ENCODE measurements around the gene DHCR24.

DNA sequence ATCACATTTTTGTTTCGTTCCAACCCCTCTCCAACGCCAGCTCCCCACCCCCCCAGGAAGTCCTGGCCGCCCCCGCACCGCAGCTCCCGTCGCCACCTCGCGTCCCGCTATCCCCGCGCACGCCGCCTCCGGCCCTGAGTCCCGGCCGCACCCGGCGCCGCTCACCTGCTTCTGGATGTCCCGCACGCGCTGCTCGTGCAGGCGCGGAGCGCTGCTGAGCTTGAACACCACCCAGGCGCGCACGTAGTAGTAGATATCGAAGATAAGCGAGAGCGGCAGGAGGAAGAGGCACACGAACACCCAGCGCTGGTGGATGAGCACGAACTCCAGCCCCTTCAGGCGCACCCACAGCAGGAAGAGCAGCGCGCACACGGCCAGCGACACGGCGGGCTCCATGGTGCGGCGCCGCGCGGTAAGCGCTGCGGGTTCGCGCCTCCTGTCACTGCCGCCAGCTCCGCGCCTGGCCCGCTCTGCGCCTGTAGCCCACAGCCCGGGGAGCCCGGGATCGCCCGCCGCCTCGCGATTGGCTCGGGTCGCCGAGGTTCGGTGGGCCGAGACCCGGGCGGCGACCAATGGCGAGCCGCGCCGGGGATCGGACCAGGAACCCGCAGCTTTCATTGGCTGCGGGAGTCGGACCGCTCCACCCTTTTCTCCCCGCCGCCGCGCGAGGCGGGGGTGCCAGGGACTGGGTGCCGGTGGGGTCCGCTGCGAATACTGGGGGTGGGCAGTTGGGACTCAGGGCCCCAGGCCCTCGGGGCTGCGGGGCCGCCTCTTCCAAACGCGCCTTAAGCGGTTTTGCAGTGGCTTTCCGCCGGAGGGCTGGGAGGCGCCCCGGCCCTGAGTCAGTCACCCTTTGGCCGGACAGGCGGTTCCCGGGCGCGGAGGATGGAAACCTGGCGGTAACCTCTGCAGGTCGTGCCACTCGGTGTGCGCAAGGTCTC, at the start of gene DHCR24:
- TF ChIP-seq ELF4 (IDR thresholded peaks at IDR 0.05) (no peak), BHLHE40 (IDR thresholded peaks at IDR 0.05; ENCODE audit: borderline replicate concordance) (no peak), SP1 (IDR thresholded peaks at IDR 0.05) (no peak), HDGF (IDR thresholded peaks at IDR 0.05; ENCODE audit: borderline replicate concordance) (no peak), FOXK2 (IDR thresholded peaks at IDR 0.05) (no peak)
